H1 (cell line): ENCODE data around the gene C2CD3. TPM values are rescaled to one million over a fixed set of nuclear protein-coding genes. Genes with fewer than 3 reads are reported as not detected.

Source experiments
- CTCF ChIA-PET: fragments of 300-600 bp; sonication (Branson Sonifier 250); formaldehyde crosslinking; loops from one replicate; lab custom pipeline; 2021; ENCODE audit not compliant: partially characterized antibody; lab: Charles Lee
- POLR2A ChIA-PET: fragments of 300-600 bp; sonication (Branson Sonifier 250); formaldehyde crosslinking; loops from one replicate; lab custom pipeline; 2021; ENCODE audit warnings: inconsistent platforms; ENCODE audit not compliant: partially characterized antibody; lab: Charles Lee
- DNase-seq, 2 experiments: peaks; one replicate each; pipeline versions ENCODE4 v3.0.0 to v3.0.0-alpha.2; 2010 to 2022; ENCODE audit warnings: low spot score in 2 of 2, low read depth in 1 of 2, mixed read lengths in 1 of 2
- FAIRE-seq: peaks from 2 replicates; lab custom pipeline; 2011; peaks lifted over from hg19 to GRCh38; lab: Jason Lieb, UNC
- H2AFZ ChIP-seq: 2 replicates; pipeline ENCODE4 v1.8.1; 2012; ENCODE audit warnings: low read length, inconsistent platforms
- H2AK5ac ChIP-seq: 2 replicates; pipeline ENCODE4 v1.6.1; 2013; ENCODE audit warnings: low read depth, low read length
- H2BK120ac ChIP-seq: replicated peaks from 2 replicates; pipeline ENCODE3; 2013; ENCODE audit warnings: low read depth, low read length, inconsistent platforms
- H2BK12ac ChIP-seq: 2 replicates; pipeline ENCODE4 v1.6.1; 2013; ENCODE audit warnings: low read depth, low read length
- H2BK15ac ChIP-seq: 2 replicates; pipeline ENCODE4 v1.6.1; 2013; ENCODE audit warnings: low read length
- H2BK20ac ChIP-seq: 2 replicates; pipeline ENCODE4 v1.6.1; 2013; ENCODE audit warnings: low read length
- H2BK5ac ChIP-seq: 2 replicates; pipeline ENCODE4 v1.6.1; 2013; ENCODE audit warnings: low read depth, low read length
- H3K14ac ChIP-seq: 2 replicates; pipeline ENCODE4 v1.6.1; 2013; ENCODE audit warnings: inconsistent platforms; ENCODE audit not compliant: insufficient read length
- H3K18ac ChIP-seq: 2 replicates; pipeline ENCODE4 v1.6.1; 2013; ENCODE audit warnings: low read length; ENCODE audit errors: extremely low read depth
- H3K23ac ChIP-seq: 2 replicates; pipeline ENCODE4 v1.6.1; 2013; ENCODE audit warnings: inconsistent platforms; ENCODE audit not compliant: insufficient read length
- H3K23me2 ChIP-seq: 2 replicates; pipeline ENCODE4 v1.6.1; 2013; ENCODE audit warnings: low read depth, low read length
- H3K27ac ChIP-seq: 2 replicates; pipeline ENCODE4 v1.6.1; 2011; ENCODE audit warnings: low read depth, low read length, inconsistent platforms
- H3K27me3 ChIP-seq, 4 experiments: replicated peaks in 1 of 4; 1 replicate in 1 of 4; 2 replicates in 3 of 4; pipeline versions ENCODE4 v1.6.1 to v1.8.1; 2011 to 2013; ENCODE audit warnings: low read length in 3 of 4, mild to moderate bottlenecking in 3 of 4, inconsistent platforms in 2 of 4, mixed read lengths in 2 of 4, moderate library complexity in 1 of 4; ENCODE audit not compliant: control insufficient read depth in 3 of 4, insufficient read depth in 3 of 4; ENCODE audit errors: extremely low read depth in 1 of 4
- H3K36me3 ChIP-seq, 4 experiments: 2 replicates each; pipeline versions ENCODE4 v1.6.1 to v1.8.1; 2011 to 2013; ENCODE audit warnings: mild to moderate bottlenecking in 4 of 4, low read length in 3 of 4, moderate library complexity in 2 of 4, control low read depth in 1 of 4, inconsistent platforms in 1 of 4; ENCODE audit not compliant: insufficient read depth in 4 of 4, control insufficient read depth in 2 of 4
- H3K4ac ChIP-seq: replicated peaks from 2 replicates; pipeline ENCODE3; 2013; ENCODE audit warnings: low read length, low read depth, mixed read lengths, inconsistent platforms; ENCODE audit not compliant: insufficient read length
- H3K4me1 ChIP-seq, 4 experiments: replicated peaks in 1 of 4; 1 replicate in 1 of 4; 2 replicates in 3 of 4; pipeline versions ENCODE4 v1.6.1 to v1.8.1; 2011 to 2013; ENCODE audit warnings: low read length in 3 of 4, inconsistent platforms in 2 of 4, mixed read lengths in 1 of 4; ENCODE audit not compliant: insufficient read depth in 4 of 4, control insufficient read depth in 3 of 4
- H3K4me2 ChIP-seq, 2 experiments: 2 replicates each; pipeline versions ENCODE4 v1.6.1 to v1.8.1; 2011 to 2013; ENCODE audit warnings: low read depth in 2 of 2, low read length in 2 of 2, control low read depth in 1 of 2, inconsistent platforms in 1 of 2, mild to moderate bottlenecking in 1 of 2; ENCODE audit not compliant: insufficient read depth in 1 of 2
- H3K4me3 ChIP-seq, 4 experiments: fragments of 200-600, 300-600 bp in 1 of 4; sonication (generic), shearing (Covaris generic), sonication (Bioruptor Twin) in 1 of 4; 2 replicates each; pipeline versions ENCODE4 v1.5.1 to v1.8.1; 2011 to 2016; ENCODE audit warnings: low read length in 4 of 4, low read depth in 3 of 4, control low read depth in 2 of 4, inconsistent platforms in 2 of 4, mild to moderate bottlenecking in 2 of 4, mixed read lengths in 1 of 4, moderate library complexity in 1 of 4; ENCODE audit not compliant: insufficient read depth in 2 of 4; ENCODE audit errors: extremely low read depth in 1 of 4
- H3K56ac ChIP-seq: replicated peaks from 2 replicates; pipeline ENCODE3; 2013; ENCODE audit warnings: low read depth, mild to moderate bottlenecking, mixed read lengths, low read length, inconsistent platforms; ENCODE audit not compliant: insufficient read length
- H3K79me1 ChIP-seq: 2 replicates; pipeline ENCODE4 v1.6.1; 2013; ENCODE audit warnings: low read depth, low read length, control low read depth
- H3K79me2 ChIP-seq, 2 experiments: 2 replicates each; pipeline versions ENCODE4 v1.6.1 to v1.8.1; 2012 to 2013; ENCODE audit warnings: low read length in 2 of 2, mild to moderate bottlenecking in 2 of 2, inconsistent platforms in 1 of 2; ENCODE audit not compliant: insufficient read depth in 2 of 2, control insufficient read depth in 1 of 2
- H3K9ac ChIP-seq, 4 experiments: replicated peaks in 1 of 4; 1 replicate in 1 of 4; 2 replicates in 3 of 4; pipeline versions ENCODE4 v1.6.1 to v1.8.1; 2011 to 2013; ENCODE audit warnings: low read depth in 3 of 4, low read length in 3 of 4, control low read depth in 2 of 4, mild to moderate bottlenecking in 2 of 4, moderate library complexity in 2 of 4, inconsistent platforms in 1 of 4; ENCODE audit errors: extremely low read depth in 1 of 4
- H3K9me3 ChIP-seq, 2 experiments: 2 replicates each; pipeline versions ENCODE4 v1.6.1 to v1.8.1; 2012 to 2013; ENCODE audit warnings: mild to moderate bottlenecking in 2 of 2, moderate library complexity in 2 of 2, control low read depth in 1 of 2, inconsistent platforms in 1 of 2, low read depth in 1 of 2, low read length in 1 of 2, mixed read lengths in 1 of 2; ENCODE audit not compliant: insufficient read depth in 2 of 2
- H4K20me1 ChIP-seq, 2 experiments: replicated peaks in 1 of 2; 2 replicates each; pipeline versions ENCODE3 to v1.8.1; 2011 to 2013; ENCODE audit warnings: inconsistent platforms in 2 of 2, low read length in 2 of 2, mild to moderate bottlenecking in 1 of 2; ENCODE audit not compliant: insufficient read depth in 2 of 2, control insufficient read depth in 1 of 2
- H4K5ac ChIP-seq: 2 replicates; pipeline ENCODE4 v1.6.1; 2013; ENCODE audit warnings: low read length, low read depth, mixed read lengths, inconsistent platforms; ENCODE audit not compliant: insufficient read length
- H4K8ac ChIP-seq: 2 replicates; pipeline ENCODE4 v1.8.0; 2013; ENCODE audit warnings: mild to moderate bottlenecking, moderate library complexity, low read length, inconsistent platforms; ENCODE audit not compliant: insufficient read depth; ENCODE audit errors: extremely low read depth
- H4K91ac ChIP-seq: replicated peaks from 2 replicates; pipeline ENCODE3; 2013; ENCODE audit warnings: low read length, mixed read lengths, inconsistent platforms; ENCODE audit not compliant: insufficient read length
- CEBPB ChIP-seq: IDR thresholded peaks from 2 replicates; pipeline ENCODE4 v1.6.1; 2012; ENCODE audit warnings: low read depth, low read length
- GABPA ChIP-seq: IDR thresholded peaks from 2 replicates; pipeline ENCODE4 v1.6.1; 2011; ENCODE audit warnings: mild to moderate bottlenecking, low read length, moderate library complexity, borderline replicate concordance; ENCODE audit not compliant: insufficient read depth
- KDM4A ChIP-seq: IDR thresholded peaks from one replicate; pipeline ENCODE4 v1.7.1; 2012; ENCODE audit warnings: low read depth, mild to moderate bottlenecking, moderate library complexity, low read length, inconsistent platforms; ENCODE audit not compliant: severe bottlenecking
- RFX5 ChIP-seq: IDR thresholded peaks from 2 replicates; pipeline ENCODE4 v1.6.1; 2011; ENCODE audit warnings: low read depth, low read length, improper control_type of control experiment, borderline replicate concordance
- SIRT6 ChIP-seq: IDR thresholded peaks from one replicate; pipeline ENCODE4 v1.7.1; 2012; ENCODE audit warnings: low read length, inconsistent platforms
- SIX5 ChIP-seq: IDR thresholded peaks from 2 replicates; pipeline ENCODE4 v1.6.1; 2011; ENCODE audit warnings: mild to moderate bottlenecking, low read depth, low read length
- YY1 ChIP-seq: IDR thresholded peaks from 2 replicates; pipeline ENCODE4 v1.6.1; 2011; ENCODE audit warnings: low read depth, mild to moderate bottlenecking, low read length
- WGBS, 2 experiments: shearing (Covaris generic) in 1 of 2; methylation state at CpG; one replicate each; pipeline versions ENCODE4 v1.1.6 to v1.1.7; 2013 to 2015; ENCODE audit warnings: low lambda C conversion rate in 2 of 2, mixed read lengths in 2 of 2, inconsistent platforms in 1 of 2, low coverage in 1 of 2, missing lambda C conversion rate in 1 of 2; ENCODE audit not compliant: insufficient replicate concordance in 2 of 2, insufficient coverage in 1 of 2, insufficient read length in 1 of 2; ENCODE audit errors: extremely low coverage in 1 of 2, missing lambda C conversion rate in 1 of 2; 5-methylcytosine and 5-hydroxymethylcytosine counted together
- polyA plus RNA-seq, 7 experiments: library from polyadenylated mRNA; depleted of rRNA in 3 of 7; stranded (reverse) in 5 of 7; unstranded in 2 of 7; fragments of >200 nt in 5 of 7; fragments of 200-250 nt in 2 of 7; gene quantifications; 1 replicate in 5 of 7; 2 replicates in 1 of 7; 4 replicates in 1 of 7; pipeline versions ENCODE4 v1.2.1 to v1.2.3, GENCODE V29; 2011 to 2013; ENCODE audit warnings: missing spikeins in 2 of 7, mixed read lengths in 2 of 7
- total RNA-seq: library from RNA; stranded (reverse); fragmentation: NEBNext Ultra II Directional; extraction: Animal tissue kit (Norgen Biotek cat#: 25700); gene quantifications from 2 replicates; pipeline ENCODE4 v1.2.1, GENCODE V29; 2021

C2CD3 gene
- total and polyA plus RNA-seq, 2 of the 8 experiments (the other 6 are each of a cell fraction or from before 2014, with no cell fraction given) = 11.0 to 29.1 TPM

GRCh38 chr11:74043450-74043849 lies 127.4 kb downstream of the C2CD3 start:
- Histone ChIP-seq H3K36me3 (peaks cover 2 to 20% (median 9%) of the 10 kb centered on the region in 4 experiments; a peak in 7 of 8 replicates), H3K56ac (no peak overlapping the region), H2AK5ac (no peak overlapping the region), H2BK5ac (no peak overlapping the region), H3K9ac (no peak overlapping the region), H3K23ac (no peak overlapping the region), H3K4me2 (no peak overlapping the region), H3K27ac (no peak overlapping the region), H2BK20ac (no peak overlapping the region), H4K8ac (no peak overlapping the region), H3K79me1 (no peaks in the 10 kb centered on the region), H3K4ac (no peak overlapping the region), H3K18ac (no peak overlapping the region), H3K4me1 (no peaks in the 10 kb centered on the region)
- DNase-seq = no peak
- no peak for TF ChIP-seq RFX5
- TF ChIP-seq SIRT6 = no peak
- TF ChIP-seq YY1 = no peak
- TF ChIP-seq GABPA = no peak
- no peak for TF ChIP-seq KDM4A
- no peak for TF ChIP-seq SIX5
- TF ChIP-seq CEBPB = no peak
- TF ChIP-seq, all 59 proteins: peak for 0
- H3K23me2 ChIP-seq = no peaks in the 10 kb centered on the region
- H3K14ac ChIP-seq = no peak overlapping the region
- H2BK12ac ChIP-seq = no peak overlapping the region
- H3K4me3 ChIP-seq = no peak overlapping the region
- peaks cover 0 to 2% of the 10 kb centered on the region in 2 experiments for H4K20me1 ChIP-seq
- no peaks in the 10 kb centered on the region for H3K9me3 ChIP-seq
- H3K27me3 ChIP-seq = no peaks in the 10 kb centered on the region
- H4K5ac ChIP-seq = no peak overlapping the region
- no peak for FAIRE-seq
- CTCF ChIA-PET = interaction anchor here (1.0 to 1.6 kb wide), 2 partner anchors 38 to 80 kb away, joined by 3 to 6 read pairs; no protein-coding TSS in a partner anchor
- no peak overlapping the region for H2BK15ac ChIP-seq
- POLR2A ChIA-PET = interaction anchor here (0.5 kb wide), 1 partner anchor 89 kb away, joined by 3 read pairs; no protein-coding TSS in a partner anchor
- no peaks in the 10 kb centered on the region for H3K79me2 ChIP-seq
- no peak overlapping the region for H2BK120ac ChIP-seq
- WGBS, 2 experiments = 100% methylated on average over 1 of the region's 1 CpG; no CpG with 5 or more reads in 1 of the 2 experiments
- no peak overlapping the region for H2AFZ ChIP-seq
- H4K91ac ChIP-seq = no peak overlapping the region
